Keratinocyte (primary cell): ENCODE results near the gene CD300C. TPM values are rescaled to one million over a fixed set of nuclear protein-coding genes. Genes with fewer than 3 reads are reported as not detected.

Source experiments
- DNase-seq: peaks from one replicate; pipeline ENCODE4 v3.0.0-alpha.2; 2011; ENCODE audit warnings: low read depth, missing footprints, low spot score
- FAIRE-seq: peaks from 2 replicates; lab custom pipeline; 2011; peaks lifted over from hg19 to GRCh38; lab: Jason Lieb, UNC
- H2AFZ ChIP-seq: 2 replicates; pipeline ENCODE4 v1.6.0; 2012; ENCODE audit warnings: low read length, control low read depth, inconsistent platforms; ENCODE audit not compliant: control insufficient read depth
- H3K27ac ChIP-seq: 2 replicates; pipeline ENCODE4 v1.5.1; 2011; ENCODE audit warnings: low read length; ENCODE audit not compliant: control insufficient read depth, insufficient read depth
- H3K27me3 ChIP-seq: 3 replicates; pipeline ENCODE4 v1.6.0; 2011; ENCODE audit warnings: low read length; ENCODE audit not compliant: control insufficient read depth, insufficient read depth; ENCODE audit errors: extremely low read depth
- H3K36me3 ChIP-seq, 2 experiments: 2 replicates in 1 of 2; 3 replicates in 1 of 2; pipeline ENCODE4 v1.5.1; 2011; ENCODE audit warnings: low read length in 2 of 2, mild to moderate bottlenecking in 1 of 2; ENCODE audit not compliant: control insufficient read depth in 2 of 2, insufficient read depth in 2 of 2; ENCODE audit errors: extremely low read depth in 1 of 2
- H3K4me1 ChIP-seq: 3 replicates; pipeline ENCODE4 v1.5.1; 2011; ENCODE audit warnings: low read length; ENCODE audit not compliant: control insufficient read depth, insufficient read depth; ENCODE audit errors: extremely low read depth
- H3K4me2 ChIP-seq: 3 replicates; pipeline ENCODE4 v1.6.0; 2011; ENCODE audit warnings: low read depth, low read length; ENCODE audit not compliant: control insufficient read depth, insufficient read depth; ENCODE audit errors: extremely low read depth
- H3K4me3 ChIP-seq, 3 experiments: fragments of 200-600 bp in 1 of 3; sonication (generic) in 1 of 3; 2 replicates in 2 of 3; 3 replicates in 1 of 3; pipeline ENCODE4 v1.5.1; 2011 to 2016; ENCODE audit warnings: low read length in 3 of 3, mild to moderate bottlenecking in 3 of 3, control low read depth in 2 of 3, inconsistent platforms in 1 of 3, low read depth in 1 of 3, mixed read lengths in 1 of 3, mixed run types in 1 of 3, moderate library complexity in 1 of 3; ENCODE audit not compliant: control insufficient read depth in 2 of 3, insufficient read depth in 2 of 3; ENCODE audit errors: extremely low read depth in 1 of 3
- H3K79me2 ChIP-seq: 2 replicates; pipeline ENCODE4 v1.6.0; 2012; ENCODE audit warnings: low read length; ENCODE audit not compliant: control insufficient read depth, insufficient read depth
- H3K9ac ChIP-seq: 3 replicates; pipeline ENCODE4 v1.6.0; 2011; ENCODE audit warnings: low read length; ENCODE audit not compliant: control insufficient read depth, insufficient read depth; ENCODE audit errors: extremely low read depth
- H3K9me1 ChIP-seq: 3 replicates; pipeline ENCODE4 v1.6.0; 2011; ENCODE audit warnings: low read length; ENCODE audit not compliant: control insufficient read depth, insufficient read depth; ENCODE audit errors: extremely low read depth
- H3K9me3 ChIP-seq: 2 replicates; pipeline ENCODE4 v1.5.1; 2012; ENCODE audit warnings: low read depth, low read length; ENCODE audit not compliant: control insufficient read depth
- H4K20me1 ChIP-seq: 3 replicates; pipeline ENCODE4 v1.6.0; 2011; ENCODE audit warnings: low read length; ENCODE audit not compliant: control insufficient read depth, insufficient read depth; ENCODE audit errors: extremely low read depth
- CTCF ChIP-seq, 3 experiments: IDR thresholded peaks in 1 of 3; conservative IDR thresholded peaks in 1 of 3; optimal IDR thresholded peaks in 1 of 3; 2 replicates in 2 of 3; 3 replicates in 1 of 3; pipeline versions ENCODE3 to v1.5.1; 2011; ENCODE audit warnings: low read length in 3 of 3, mild to moderate bottlenecking in 3 of 3, moderate library complexity in 2 of 3, control low read depth in 1 of 3, inconsistent platforms in 1 of 3; ENCODE audit not compliant: insufficient read depth in 2 of 3; ENCODE audit errors: extremely low read depth in 1 of 3
- EZH2 ChIP-seq: IDR thresholded peaks from one replicate; pipeline ENCODE4 v1.6.1; 2012; ENCODE audit warnings: inconsistent platforms, mild to moderate bottlenecking, low read length, moderate library complexity
- dilution Hi-C: fragments of 300-500 bp; cut with MboI; formaldehyde crosslinking; loops from one replicate; pipeline ENCODE4 v1.7.0; 2020; ENCODE audit warnings: low sequenced_read_pairs; ENCODE audit not compliant: extremely low pct_ligation_motif_present
- polyA plus RNA-seq, 5 experiments: library from polyadenylated mRNA; depleted of rRNA in 3 of 5; stranded (reverse) in 3 of 5; stranded (forward) in 1 of 5; unstranded in 1 of 5; fragments of >200 nt; gene quantifications; 1 replicate in 1 of 5; 2 replicates in 3 of 5; 3 replicates in 1 of 5; pipeline versions ENCODE4 v1.2.1 to v1.2.3, GENCODE V29; 2011 to 2012; ENCODE audit warnings: missing spikeins in 2 of 5, low read depth in 1 of 5, low replicate concordance in 1 of 5

The CD300C gene
- polyA plus RNA-seq, 1 donor (not counting 4 experiments of a cell fraction or from before 2014, with no cell fraction given), result not detected

DNA sequence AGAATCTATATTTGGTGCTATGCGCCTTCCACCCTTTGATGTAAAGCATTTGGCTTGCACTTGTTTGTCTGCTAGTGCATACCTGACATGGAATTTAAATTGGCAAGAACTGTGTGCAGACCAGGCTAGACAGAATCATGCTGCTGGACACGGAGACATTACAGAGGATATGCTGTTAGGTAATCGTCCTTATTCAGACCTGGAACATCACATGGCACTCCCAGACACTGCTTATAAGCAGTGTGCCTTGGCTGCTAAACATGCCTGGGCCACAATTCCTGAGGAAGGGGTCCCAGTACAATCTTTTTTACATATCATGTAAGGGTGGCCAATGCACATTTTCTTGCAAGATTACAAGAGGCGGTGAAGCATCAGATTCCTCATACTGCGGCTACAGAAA lies 39.8 kb upstream of the CD300C start:
- Histone ChIP-seq H3K27me3 (peaks cover 4% of the 10 kb centered on the region), H3K36me3 (no peaks in the 10 kb centered on the region), H4K20me1 (no peaks in the 10 kb centered on the region), H3K9ac (no peak overlapping the region), H3K79me2 (no peaks in the 10 kb centered on the region), H3K9me1 (no peaks in the 10 kb centered on the region), H3K4me3 (no peak overlapping the region), H3K4me1 (no peaks in the 10 kb centered on the region), H2AFZ (no peak overlapping the region), H3K4me2 (no peak overlapping the region), H3K9me3 (peaks cover 4% of the 10 kb centered on the region), H3K27ac (no peak overlapping the region)
- DNase-seq (no peak), FAIRE-seq (no peak)
- TF ChIP-seq CTCF (optimal IDR thresholded peaks at IDR 0.05 in 1 of 3, IDR thresholded peaks at IDR 0.05 in 1 of 3, conservative IDR thresholded peaks at IDR 0.05 in 1 of 3; ENCODE audit: extremely low read depth in 1 of 3, insufficient read depth in 2 of 3, low read length in 3 of 3), result no peak
- TF ChIP-seq EZH2, result no peak
- dilution Hi-C loops, result no loop called here

- Histone ChIP-seq H3K4me1 (no peaks in the 10 kb centered on the region), H3K9ac (no peak overlapping the region), H3K79me2 (no peaks in the 10 kb centered on the region), H4K20me1 (no peaks in the 10 kb centered on the region), H3K4me3 (no peak overlapping the region), H3K4me2 (no peak overlapping the region), H2AFZ (no peak overlapping the region), H3K27me3 (peaks cover 4% of the 10 kb centered on the region), H3K9me3 (peaks cover 4% of the 10 kb centered on the region), H3K27ac (no peak overlapping the region), H3K9me1 (no peaks in the 10 kb centered on the region), H3K36me3 (no peaks in the 10 kb centered on the region)
- DNase-seq (no peak), FAIRE-seq (no peak)
- TF ChIP-seq CTCF (optimal IDR thresholded peaks at IDR 0.05 in 1 of 3, IDR thresholded peaks at IDR 0.05 in 1 of 3, conservative IDR thresholded peaks at IDR 0.05 in 1 of 3; ENCODE audit: extremely low read depth in 1 of 3, insufficient read depth in 2 of 3, low read length in 3 of 3), result no peak
- TF ChIP-seq EZH2, result no peak
- dilution Hi-C loops, result no loop called here
Measured at GRCh38 chr17:74584292-74585060, 38.6 kb upstream of the CD300C start.
